SK-N-SH (cell line): ENCODE results near the gene ARHGEF18. TPM values are rescaled to one million over a fixed set of nuclear protein-coding genes. Genes with fewer than 3 reads are reported as not detected.

Experiments
- CTCF ChIA-PET: fragments of 300-600, 350-600 bp; formaldehyde crosslinking; extraction: SDS; loops from one replicate; lab custom pipeline; 2021; lab: Yijun Ruan, JAX
- POLR2A ChIA-PET: fragments of 350-600 bp; sonication (Branson Sonifier 250); formaldehyde crosslinking; extraction: SDS; loops from one replicate; lab custom pipeline; 2020; ENCODE audit warnings: antibody characterized with exemption, inconsistent platforms; lab: Yijun Ruan, JAX
- DNase-seq: peaks from one replicate; pipeline ENCODE4 v3.0.0; 2012
- H2AFZ ChIP-seq: fragments of 200-600 bp; sonication (generic); 2 replicates; pipeline ENCODE4 v1.8.1; 2016; ENCODE audit warnings: antibody characterized with exemption, mild to moderate bottlenecking, low read depth
- H3F3A ChIP-seq: fragments of 200-600 bp; sonication (generic); replicated peaks from 2 replicates; pipeline ENCODE3; 2016; ENCODE audit warnings: antibody characterized with exemption, mild to moderate bottlenecking; ENCODE audit not compliant: insufficient read depth
- H3K27ac ChIP-seq, 2 experiments: fragments of 200-500 bp in 1 of 2; fragments of 200-600 bp in 1 of 2; sonication (Bioruptor generic) in 1 of 2; sonication (generic), shearing (Covaris generic) in 1 of 2; 2 replicates each; pipeline versions ENCODE4 v1.5.1 to v1.6.1; 2014 to 2016; ENCODE audit warnings: low read depth in 2 of 2, inconsistent platforms in 1 of 2, low read length in 1 of 2, mild to moderate bottlenecking in 1 of 2, mixed read lengths in 1 of 2
- H3K27me3 ChIP-seq: fragments of 200-600 bp; sonication (generic), shearing (Covaris generic); 2 replicates; pipeline ENCODE4 v1.6.1; 2016; ENCODE audit warnings: mixed run types; ENCODE audit not compliant: insufficient read depth
- H3K36me3 ChIP-seq, 2 experiments: fragments of 200-500 bp in 1 of 2; fragments of 200-600 bp in 1 of 2; sonication (Bioruptor generic) in 1 of 2; sonication (generic) in 1 of 2; replicated peaks in 1 of 2; 2 replicates each; pipeline versions ENCODE3 to v1.5.1; 2014 to 2016; ENCODE audit warnings: low read length in 1 of 2, mild to moderate bottlenecking in 1 of 2; ENCODE audit not compliant: insufficient read depth in 2 of 2, control insufficient read depth in 1 of 2
- H3K4me1 ChIP-seq, 2 experiments: fragments of 200-500 bp in 1 of 2; fragments of 200-600 bp in 1 of 2; sonication (Bioruptor generic) in 1 of 2; sonication (generic), shearing (Covaris generic) in 1 of 2; 2 replicates each; pipeline versions ENCODE4 v1.5.1 to v1.6.1; 2014 to 2016; ENCODE audit warnings: low read depth in 1 of 2, low read length in 1 of 2, mixed run types in 1 of 2; ENCODE audit not compliant: insufficient read depth in 2 of 2, control insufficient read depth in 1 of 2
- H3K4me2 ChIP-seq: fragments of 200-600 bp; sonication (generic), shearing (Covaris generic); 2 replicates; pipeline ENCODE4 v1.6.1; 2017; ENCODE audit warnings: mixed run types
- H3K4me3 ChIP-seq, 2 experiments: fragments of 200-500 bp in 1 of 2; fragments of 200-600 bp in 1 of 2; sonication (Bioruptor generic) in 1 of 2; sonication (generic), shearing (Covaris generic) in 1 of 2; 2 replicates each; pipeline versions ENCODE4 v1.5.1 to v1.8.1; 2014 to 2016; ENCODE audit warnings: low read depth in 2 of 2, inconsistent platforms in 1 of 2, low read length in 1 of 2, mild to moderate bottlenecking in 1 of 2, mixed read lengths in 1 of 2, moderate library complexity in 1 of 2
- H3K79me2 ChIP-seq: fragments of 200-600 bp; sonication (generic); 2 replicates; pipeline ENCODE4 v1.8.1; 2017; ENCODE audit warnings: mild to moderate bottlenecking; ENCODE audit not compliant: insufficient read depth
- H3K9ac ChIP-seq: fragments of 200-600 bp; sonication (generic); 2 replicates; pipeline ENCODE4 v1.6.1; 2017; ENCODE audit warnings: mixed run types
- H3K9me2 ChIP-seq: fragments of 200-600 bp; sonication (generic); 2 replicates; pipeline ENCODE4 v1.6.1; 2017; ENCODE audit warnings: mixed run types
- H3K9me3 ChIP-seq: fragments of 200-600 bp; sonication (generic); 2 replicates; pipeline ENCODE4 v1.6.1; 2017; ENCODE audit warnings: mixed run types, mild to moderate bottlenecking, moderate library complexity
- H4K20me1 ChIP-seq: fragments of 200-600 bp; sonication (generic); 2 replicates; pipeline ENCODE4 v1.6.1; 2017; ENCODE audit warnings: mild to moderate bottlenecking, mixed run types; ENCODE audit not compliant: insufficient read depth
- ELF1 ChIP-seq: IDR thresholded peaks from 2 replicates; pipeline ENCODE4 v1.4.0; 2012
- EP300 ChIP-seq, 2 experiments: IDR thresholded peaks; 2 replicates each; pipeline versions ENCODE4 v1.4.0 to v1.6.1; 2012; ENCODE audit warnings: borderline replicate concordance in 1 of 2, low read depth in 1 of 2, low read length in 1 of 2
- EZH2phosphoT487 ChIP-seq: fragments of 200-600 bp; sonication (generic); IDR thresholded peaks from 2 replicates; pipeline ENCODE4 v1.6.1; 2017; ENCODE audit warnings: low read depth, mixed run types, mild to moderate bottlenecking, antibody characterized with exemption, moderate library complexity, borderline replicate concordance
- FOSL2 ChIP-seq: IDR thresholded peaks from 2 replicates; pipeline ENCODE4 v1.4.0; 2012; ENCODE audit warnings: low read depth, mild to moderate bottlenecking, moderate library complexity, borderline replicate concordance
- FOXJ3 ChIP-seq: sonication (generic); formaldehyde crosslinking; IDR thresholded peaks from 2 replicates; pipeline ENCODE4 v1.5.1; 2020; ENCODE audit warnings: mild to moderate bottlenecking, missing genetic modification reagents
- GABPA ChIP-seq: IDR thresholded peaks from 2 replicates; pipeline ENCODE4 v1.4.0; 2012; ENCODE audit warnings: low read depth, mild to moderate bottlenecking
- IRF3 ChIP-seq: fragments of 150-350 bp; IDR thresholded peaks from 2 replicates; pipeline ENCODE4 v1.6.1; 2016; ENCODE audit warnings: mild to moderate bottlenecking, low read depth, low read length
- JUND ChIP-seq: IDR thresholded peaks from 2 replicates; pipeline ENCODE4 v1.4.0; 2012
- MAX ChIP-seq: IDR thresholded peaks from 2 replicates; pipeline ENCODE4 v1.4.0; 2012; ENCODE audit warnings: low read depth
- NFIC ChIP-seq: IDR thresholded peaks from 2 replicates; pipeline ENCODE4 v1.4.0; 2012; ENCODE audit warnings: borderline replicate concordance
- PBX3 ChIP-seq: IDR thresholded peaks from 2 replicates; pipeline ENCODE4; 2012
- POLR2AphosphoS5 ChIP-seq: IDR thresholded peaks from 2 replicates; pipeline ENCODE4 v1.6.1; 2012; ENCODE audit warnings: low read depth, low read length
- RAD21 ChIP-seq: IDR thresholded peaks from 2 replicates; pipeline ENCODE4 v1.6.1; 2012; ENCODE audit warnings: mild to moderate bottlenecking, low read length
- REST ChIP-seq: IDR thresholded peaks from 2 replicates; pipeline ENCODE4 v1.6.1; 2012; ENCODE audit warnings: mild to moderate bottlenecking, low read depth, low read length, moderate library complexity
- RFX5 ChIP-seq: IDR thresholded peaks from 2 replicates; pipeline ENCODE4 v1.6.1; 2012; ENCODE audit warnings: mild to moderate bottlenecking, improper control_type of control experiment, low read length
- SIN3A ChIP-seq: IDR thresholded peaks from 2 replicates; pipeline ENCODE4 v1.6.1; 2012; ENCODE audit warnings: low read depth, mild to moderate bottlenecking, low read length, moderate library complexity, borderline replicate concordance
- SMC3 ChIP-seq: IDR thresholded peaks from 2 replicates; pipeline ENCODE4 v1.6.1; 2012; ENCODE audit warnings: low read depth, low read length, improper control_type of control experiment
- TCF12 ChIP-seq: IDR thresholded peaks from 2 replicates; pipeline ENCODE4 v1.4.0; 2012
- TEAD4 ChIP-seq: IDR thresholded peaks from 2 replicates; pipeline ENCODE4 v1.4.0; 2012; ENCODE audit warnings: mild to moderate bottlenecking, borderline replicate concordance; ENCODE audit not compliant: insufficient read depth
- USF1 ChIP-seq: IDR thresholded peaks from 2 replicates; pipeline ENCODE4 v1.4.0; 2012; ENCODE audit warnings: low read depth, borderline replicate concordance
- WGBS: methylation state at CpG from one replicate; pipeline ENCODE4 v1.1.6; 2017; ENCODE audit warnings: low lambda C conversion rate; 5-methylcytosine and 5-hydroxymethylcytosine counted together
- polyA plus RNA-seq, 3 experiments: library from polyadenylated mRNA; depleted of rRNA; stranded (reverse); fragments of >200 nt; gene quantifications; 2 replicates each; pipeline ENCODE4 v1.2.3, GENCODE V29; 2012

The ARHGEF18 gene
- polyA plus RNA-seq, 1 of the 3 experiments (the other 2 are of a cell fraction) = 11.7 TPM

- Histone ChIP-seq H3K4me3 (peak overlapping the region in 1 of 2 experiments; percentile 83; a peak in 1 of 4 replicates), H3K9me2 (no peaks in the 10 kb centered on the region), H3K36me3 (no peaks in the 10 kb centered on the region), H3K4me2 (no peak overlapping the region), H3K79me2 (peaks cover 35% of the 10 kb centered on the region), H4K20me1 (peaks cover 8% of the 10 kb centered on the region; the same call in 1 of the 2 replicates), H3K27ac (no peak overlapping the region), H3K27me3 (no peaks in the 10 kb centered on the region), H2AFZ (no peak overlapping the region), H3K4me1 (peaks cover 5 to 11% of the 10 kb centered on the region in 2 experiments; a peak in 2 of 4 replicates), H3K9me3 (no peaks in the 10 kb centered on the region), H3F3A (peaks cover 1% of the 10 kb centered on the region), H3K9ac (no peak overlapping the region)
- WGBS = 67% methylated on average over 1 of the region's 2 CpGs
- DNase-seq = no peak
- CTCF ChIA-PET = interaction anchor here (1.1 to 1.3 kb wide), 3 partner anchors 11 to 291 kb away, joined by 3 to 4 read pairs (median 4); no protein-coding TSS in a partner anchor
- no peak for TF ChIP-seq EP300 (IDR thresholded peaks at IDR 0.05; ENCODE audit: borderline replicate concordance in 1 of 2, low read depth in 1 of 2, low read length in 1 of 2)
- TF ChIP-seq ELF1 = no peak
- no peak for TF ChIP-seq TCF12
- TF ChIP-seq SMC3 = no peak
- TF ChIP-seq TEAD4 = no peak
- no peak for TF ChIP-seq GABPA
- TF ChIP-seq RFX5 = no peak
- no peak for TF ChIP-seq REST
- no peak for TF ChIP-seq IRF3
- TF ChIP-seq JUND = no peak
- TF ChIP-seq SIN3A = no peak
- POLR2A ChIA-PET = no interaction called here
Measured at GRCh38 chr19:7393459-7393858, 44.7 kb downstream of the ARHGEF18 start.

GRCh38 chr19:7393939-7394730 lies 45.4 kb downstream of the ARHGEF18 start:
- Histone ChIP-seq H3F3A (peaks cover 8% of the 10 kb centered on the region), H3K27ac (no peak overlapping the region; a peak in 1 of 4 replicates), H3K9me2 (no peaks in the 10 kb centered on the region), H3K27me3 (no peaks in the 10 kb centered on the region), H4K20me1 (peaks cover 10% of the 10 kb centered on the region; the same call in 1 of the 2 replicates), H3K9me3 (no peaks in the 10 kb centered on the region), H3K4me1 (peaks cover 6 to 11% of the 10 kb centered on the region in 2 experiments; a peak in 2 of 4 replicates), H3K4me3 (peak overlapping the region; percentile 74 to 83), H2AFZ (peak overlapping the region; percentile 76), H3K79me2 (peaks cover 42% of the 10 kb centered on the region), H3K9ac (peak overlapping the region; percentile 86), H3K4me2 (peak overlapping the region; percentile 92), H3K36me3 (no peaks in the 10 kb centered on the region)
- DNase-seq = no peak
- ChIA-PET CTCF (interaction anchor here (0.6 to 2.5 kb wide), 4 partner anchors 12 to 102 kb away, joined by 3 to 8 read pairs (median 3); no protein-coding TSS in a partner anchor), POLR2A (interaction anchor here (0.6 to 1.0 kb wide), 2 partner anchors 89 to 198 kb away, joined by 3 to 4 read pairs; no protein-coding TSS in a partner anchor)
- 8% methylated on average over 13 of the region's 13 CpGs for WGBS
- no peak for TF ChIP-seq USF1
- TF ChIP-seq RFX5 = no peak
- no peak for TF ChIP-seq TCF12
- no peak for TF ChIP-seq POLR2AphosphoS5
- no peak for TF ChIP-seq FOXJ3 (CRISPR knock-in tag)
- TF ChIP-seq FOSL2 = no peak
- no peak for TF ChIP-seq SIN3A
- no peak for TF ChIP-seq EZH2phosphoT487
- no peak for TF ChIP-seq PBX3
- no peak for TF ChIP-seq RAD21
- no peak for TF ChIP-seq NFIC
- no peak for TF ChIP-seq MAX
- TF ChIP-seq EP300 (IDR thresholded peaks at IDR 0.05; ENCODE audit: borderline replicate concordance in 1 of 2, low read depth in 1 of 2, low read length in 1 of 2) = no peak
